ENCODE measurements around the gene MNT.

Gene MNT

DNA sequence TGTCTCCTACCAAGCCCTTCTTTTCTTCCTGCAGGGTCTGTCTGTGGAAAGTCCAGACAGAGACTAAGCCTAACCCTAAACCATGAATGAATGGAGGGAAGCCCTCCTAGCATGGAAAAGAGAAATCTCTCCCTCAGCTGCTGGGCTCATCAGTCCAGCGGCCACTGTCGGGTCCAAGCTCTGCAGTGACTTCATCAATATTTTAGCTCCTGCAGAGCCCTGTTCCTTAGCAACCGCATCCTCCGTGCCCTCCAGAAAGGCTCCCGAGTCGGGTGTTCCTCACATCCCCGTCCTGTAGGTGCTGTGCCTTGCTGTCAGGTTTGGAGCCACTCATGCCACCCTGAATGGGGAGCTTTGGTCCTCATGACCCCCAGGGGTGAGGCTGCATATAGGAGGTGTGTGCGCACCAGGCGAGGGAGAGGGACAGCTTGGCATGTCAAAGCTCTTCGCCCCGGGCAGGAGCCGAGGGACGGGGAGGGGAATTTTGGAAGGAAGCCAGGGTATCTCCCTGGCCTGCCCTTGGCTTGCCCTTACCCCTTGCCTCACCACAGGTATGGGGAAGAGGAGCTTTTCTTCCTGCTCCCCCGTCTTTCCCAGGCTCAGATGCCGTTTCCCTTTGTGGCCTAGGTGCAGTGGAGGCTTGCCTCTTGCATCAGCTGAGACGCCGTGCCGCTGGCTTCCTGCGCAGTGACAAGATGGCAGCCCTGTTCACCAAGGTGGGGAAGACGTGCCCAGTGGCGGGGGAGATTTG is 39.7 kb downstream of the MNT start:
- DNase-seq = no peak

DNA sequence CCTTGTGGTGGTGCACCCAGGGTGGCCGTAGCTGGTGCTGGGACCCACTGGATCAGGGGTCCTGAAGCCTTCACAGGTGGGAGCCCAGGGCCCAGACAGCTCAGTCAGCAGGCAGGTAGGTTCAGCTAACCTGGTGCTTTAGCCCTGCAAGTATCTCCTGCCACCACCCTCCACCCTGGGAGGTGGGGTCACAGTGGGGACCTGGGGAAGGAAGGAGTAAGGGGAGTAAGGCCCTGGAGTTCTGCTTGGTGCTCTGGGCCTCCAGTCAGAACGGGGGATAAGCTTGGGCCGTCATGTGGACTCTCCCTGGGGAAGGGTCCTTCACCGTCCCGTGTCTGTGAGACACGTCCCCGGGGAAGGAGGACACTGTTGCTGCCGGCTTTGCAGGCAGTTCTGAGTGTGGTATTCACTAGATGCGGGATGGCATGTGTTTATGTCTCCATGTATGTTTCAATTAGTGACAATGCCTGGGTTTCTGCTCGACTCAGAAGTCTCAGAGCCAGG is 42.9 kb downstream of the MNT start:
- DNase-seq = no peak

DNA sequence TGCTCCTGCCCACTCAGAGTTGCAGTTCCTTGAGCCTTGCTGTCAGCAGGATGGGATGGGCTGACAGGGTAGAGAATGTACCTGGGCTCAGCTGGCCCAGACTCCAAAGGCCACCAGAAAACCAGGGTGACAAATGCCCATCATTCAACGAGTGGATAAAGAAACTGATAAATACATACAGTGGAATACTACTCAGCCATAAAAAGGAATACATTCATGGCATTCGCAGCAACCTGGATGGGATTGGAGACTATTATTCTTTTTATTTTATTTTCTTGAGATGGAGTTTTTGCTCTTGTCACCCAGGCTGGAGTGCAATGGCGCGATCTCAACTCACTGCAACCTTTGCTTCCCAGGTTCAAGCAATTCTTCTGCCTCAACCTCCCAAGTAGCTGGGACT is 43.6 kb downstream of the MNT start:
- DNase-seq = no peak

DNA sequence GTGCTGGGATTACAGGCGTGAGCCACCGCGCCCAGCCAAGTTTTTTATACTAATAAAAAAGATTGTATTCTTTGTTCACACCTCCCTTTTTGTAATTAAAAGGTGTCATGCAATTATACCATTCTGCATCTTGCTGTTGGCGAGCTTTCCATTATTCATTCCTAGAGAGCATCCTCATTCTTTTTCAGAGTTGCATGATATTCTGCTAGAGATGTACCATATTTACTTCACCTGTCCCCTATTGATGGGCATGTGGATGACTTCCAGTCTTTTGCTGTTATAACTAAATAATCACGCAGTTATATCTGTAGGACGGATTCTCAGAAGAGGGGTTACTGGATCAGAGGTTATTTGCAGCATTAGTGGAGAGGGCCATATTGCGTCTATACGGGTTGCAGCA is 46.5 kb downstream of the MNT start:
- DNase-seq = no peak

DNA sequence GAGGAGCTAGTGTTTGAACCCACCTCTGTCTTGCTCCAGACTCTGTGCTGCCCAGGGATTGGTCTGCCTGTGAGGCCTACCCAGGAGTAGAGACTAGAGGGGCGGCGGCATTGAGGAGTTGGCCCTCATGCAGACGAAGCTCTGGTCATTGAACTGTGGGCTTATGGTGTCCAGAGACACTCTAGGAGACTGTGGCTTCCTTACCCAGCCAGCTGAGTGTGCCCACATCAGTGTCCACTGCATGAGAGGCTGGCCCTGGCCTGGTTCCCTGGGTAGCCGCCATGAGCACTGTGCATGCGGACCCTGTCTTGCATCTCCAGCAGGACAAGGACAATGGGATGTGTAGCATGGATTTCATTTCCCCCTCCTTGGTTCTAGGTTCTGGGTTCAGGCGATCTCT is 49.6 kb downstream of the MNT start:
- no peak for DNase-seq

DNA sequence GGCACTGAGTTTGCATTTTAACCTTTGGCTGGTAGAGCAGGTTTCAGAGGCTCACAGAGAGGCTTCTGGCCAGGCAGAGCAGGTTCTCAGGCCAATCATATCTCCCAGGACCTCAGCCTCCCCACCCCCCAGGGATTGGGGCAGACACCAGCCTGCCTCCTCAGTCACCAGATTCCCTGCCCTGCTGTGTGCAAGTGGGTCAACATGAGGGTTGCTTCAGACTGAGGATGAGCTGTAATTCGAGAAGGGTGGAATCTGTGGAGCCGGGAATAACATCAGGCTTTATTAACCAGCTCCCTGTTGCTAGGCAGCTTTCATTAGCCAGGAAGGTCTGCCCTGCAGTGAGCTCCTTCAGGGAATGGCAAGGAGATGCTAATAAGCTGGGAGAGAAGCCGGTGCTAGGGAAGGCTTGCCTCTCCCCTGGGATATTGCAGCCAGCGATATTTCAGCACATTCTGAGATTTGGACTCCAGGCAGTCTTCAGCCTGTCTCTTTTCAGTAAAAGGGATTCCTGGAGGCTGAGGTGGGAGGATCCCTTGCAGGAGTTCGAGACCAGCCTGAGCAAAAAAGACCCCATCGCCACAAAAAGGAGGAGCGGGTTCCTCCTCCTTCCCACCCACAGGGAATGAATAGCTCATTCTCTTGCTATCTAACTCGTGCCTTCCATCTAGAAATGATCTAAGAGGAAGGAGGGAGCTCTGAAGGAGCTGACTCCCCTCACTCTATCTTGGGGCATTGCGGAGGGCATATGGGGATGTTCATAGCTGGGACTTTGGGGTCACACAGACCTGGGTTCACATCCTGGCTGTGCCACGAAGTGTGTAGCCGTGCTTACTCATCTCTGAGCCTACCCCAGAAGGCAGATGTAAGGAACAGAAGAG is 52.8 kb downstream of the MNT start:
- DNase-seq = no peak

DNA sequence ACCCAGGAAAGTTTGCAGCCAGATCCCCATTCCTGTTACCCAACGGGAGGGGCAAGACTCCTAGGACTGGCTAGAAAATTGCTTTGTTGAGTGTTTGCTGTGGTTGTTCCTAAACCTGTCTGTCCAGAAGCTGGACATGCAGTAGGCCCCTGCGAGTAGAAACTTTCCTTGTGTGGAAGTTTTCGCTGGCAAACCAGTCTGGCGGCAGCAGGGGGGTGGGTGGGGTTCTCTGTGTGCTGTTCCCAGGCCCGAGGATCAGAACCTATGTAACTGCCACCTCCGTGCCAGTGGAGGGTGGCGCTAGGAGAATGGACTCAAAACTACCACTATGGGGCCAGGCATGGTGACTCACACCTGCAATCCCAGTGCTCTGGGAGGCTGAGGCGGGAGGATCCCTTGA is 54.4 kb downstream of the MNT start:
- DNase-seq = no peak

DNA sequence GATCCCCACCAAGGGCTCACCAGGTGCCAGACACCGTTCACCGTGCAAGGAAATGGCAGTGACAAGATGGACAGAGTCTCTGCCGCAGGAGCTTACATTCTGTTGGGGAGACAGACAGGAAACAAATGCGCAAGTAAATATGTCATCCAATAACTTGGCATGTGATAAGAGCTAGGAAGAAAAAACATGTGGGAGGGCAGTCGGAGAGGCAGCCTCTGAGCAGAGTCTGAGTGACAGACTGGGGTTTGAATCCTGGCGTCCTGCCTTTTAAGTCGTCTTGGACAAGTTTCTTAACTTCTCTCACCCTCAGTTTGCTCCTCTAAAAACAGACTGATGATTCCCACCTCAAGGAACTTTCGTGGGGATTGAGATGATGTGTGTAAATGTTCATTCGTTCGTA is 56.3 kb downstream of the MNT start:
- DNase-seq = no peak

DNA sequence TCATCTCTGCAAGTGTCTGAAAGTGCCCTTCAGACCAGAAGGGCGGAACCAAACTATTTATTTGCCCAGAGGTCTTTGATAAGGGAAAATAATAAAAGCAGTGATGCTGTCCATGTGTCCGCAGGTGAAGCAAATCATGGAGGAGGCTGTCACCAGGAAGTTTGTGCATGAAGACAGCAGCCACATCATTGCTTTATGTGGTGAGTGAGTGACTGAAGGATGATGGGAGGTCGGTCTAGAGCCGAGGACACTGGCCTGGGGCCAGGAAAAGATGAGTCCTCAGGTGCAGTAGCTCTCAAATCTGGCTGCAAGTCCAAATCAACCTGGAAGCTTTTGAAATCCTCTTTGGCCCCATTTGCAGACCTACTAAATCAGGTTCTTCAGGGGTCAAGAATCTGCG is 57.4 kb downstream of the MNT start:
- peak; percentile 43 for DNase-seq

DNA sequence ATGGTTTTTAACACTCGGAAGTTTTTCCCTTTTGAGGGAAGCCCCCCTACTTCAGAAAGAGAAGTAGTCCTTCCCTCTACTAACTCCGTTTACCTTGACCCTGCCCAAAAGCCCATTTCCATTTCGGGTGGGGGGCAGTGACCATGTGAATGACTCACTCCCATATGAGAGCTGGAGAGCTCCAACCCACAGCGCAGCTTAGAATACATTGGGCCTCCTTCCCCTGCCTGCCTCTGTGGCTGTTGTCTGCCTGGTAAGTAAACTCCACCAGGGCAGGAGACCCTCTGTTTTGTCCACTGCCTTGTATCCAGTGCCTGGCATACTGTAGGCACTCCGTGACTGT is 62.6 kb downstream of the MNT start:
- DNase-seq = no peak

DNA sequence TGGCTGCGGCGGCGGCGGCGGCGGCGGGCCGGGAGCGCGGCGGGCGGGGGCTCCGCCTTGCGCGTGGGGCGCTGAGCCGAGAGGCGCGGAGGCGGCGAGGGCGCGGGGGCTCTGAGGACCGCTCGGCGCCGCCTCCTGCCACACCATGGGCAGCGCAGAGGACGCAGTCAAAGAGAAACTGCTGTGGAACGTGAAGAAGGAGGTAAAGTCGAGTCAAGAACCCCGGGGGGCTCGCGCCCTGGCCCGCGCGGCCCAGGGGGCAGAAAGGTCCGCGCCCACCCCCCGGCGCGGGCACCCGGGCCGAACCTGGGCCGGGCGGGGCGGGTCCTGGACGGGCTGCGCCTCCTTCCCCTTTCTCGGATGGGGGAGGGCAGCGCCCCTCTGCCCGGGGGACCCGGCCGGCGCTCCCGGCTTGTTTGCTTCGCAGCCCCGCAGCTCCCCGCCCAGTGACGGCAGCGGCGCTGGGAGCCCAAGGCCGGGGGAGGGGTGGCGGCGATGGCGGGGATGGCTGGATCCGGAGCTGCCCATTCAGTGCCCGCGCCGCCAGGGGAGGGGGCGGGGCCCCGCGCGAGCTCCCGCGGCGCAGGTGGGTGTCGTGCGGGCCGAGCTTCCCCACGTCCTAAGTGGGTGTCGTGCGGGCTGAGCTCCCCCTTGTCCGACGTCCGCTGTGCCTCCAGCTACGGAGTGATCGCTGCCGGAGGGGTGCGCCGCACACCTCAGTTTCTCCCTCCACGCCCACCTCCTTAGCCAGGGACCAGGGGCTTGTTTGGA is 63.1 kb downstream of the MNT start:
- peak; percentile 68 for DNase-seq

DNA sequence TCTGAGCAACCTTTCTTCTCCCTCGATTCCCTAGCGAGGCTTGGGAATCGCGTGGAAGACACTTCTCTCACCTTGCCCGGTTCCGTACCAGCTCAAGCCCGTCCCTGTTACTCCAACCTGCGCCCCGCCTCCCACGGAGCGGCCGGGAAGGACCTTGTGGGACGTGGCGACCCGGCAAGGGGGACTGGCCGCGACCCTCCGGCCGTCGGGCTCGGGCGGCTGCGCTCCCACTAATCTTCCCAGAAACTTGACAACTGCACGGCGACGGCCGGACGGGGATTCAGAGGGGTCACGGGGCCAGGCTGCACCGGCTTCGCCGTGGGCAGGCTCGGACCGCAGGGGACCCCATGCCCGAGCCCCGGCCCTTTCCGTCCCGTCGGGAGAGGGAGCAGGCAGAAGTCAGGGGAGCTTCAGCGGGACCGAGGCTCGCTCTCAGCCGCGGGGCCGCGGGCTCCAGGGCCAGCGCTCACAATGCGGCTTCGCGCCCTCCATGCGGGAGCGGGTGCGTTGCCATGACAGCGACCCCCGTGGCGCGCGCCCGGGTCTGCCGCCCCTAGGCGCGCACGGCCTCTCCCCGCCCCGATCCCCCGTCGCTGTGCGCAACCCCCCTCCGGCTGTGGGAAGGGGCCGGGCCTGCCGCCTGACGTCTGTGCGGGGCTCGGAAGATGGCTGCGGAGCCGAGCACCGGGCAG is 63.9 kb downstream of the MNT start, which contains the start of gene SGSM2:
Gene SGSM2, plus strand, starts transcription at position 650 of the 692 bp plus-strand sequence. CDS start 188 bp downstream, outside the sequence.
- DNase-seq = peak; percentile 80

DNA sequence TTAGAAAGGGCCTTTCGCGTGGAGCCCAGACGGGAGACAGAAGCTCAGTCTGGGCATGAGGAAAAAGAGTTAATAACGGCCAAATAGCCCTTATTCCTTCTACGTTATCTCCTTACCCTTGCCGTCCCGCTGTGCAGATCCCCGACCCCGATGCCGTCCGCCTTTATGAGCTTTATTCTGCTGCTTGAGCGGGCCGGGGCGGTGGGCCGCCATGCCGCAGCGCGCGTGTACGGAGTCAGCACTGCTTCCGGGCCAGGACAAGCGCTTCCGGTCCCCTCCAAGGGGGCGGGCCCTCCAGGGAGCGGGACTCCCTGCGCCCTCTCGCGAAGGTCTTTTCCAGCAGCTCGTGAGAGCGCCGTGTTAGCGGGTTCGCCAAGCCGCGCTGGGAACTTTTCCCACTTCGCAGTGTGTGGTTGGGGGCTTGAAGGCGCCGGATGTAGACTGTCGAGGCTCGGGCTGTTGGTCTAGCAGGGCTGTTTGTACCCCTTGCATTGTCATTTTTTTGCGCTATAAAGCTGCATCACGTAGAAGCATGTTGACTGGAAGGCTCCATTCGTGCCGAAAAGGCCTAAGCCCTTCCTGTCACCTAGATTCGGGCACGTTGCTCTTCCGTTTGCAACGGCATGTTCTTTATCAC is 64.5 kb downstream of the MNT start, which contains the start of gene TSR1:
Gene TSR1, minus strand, starts transcription at position 243 of the 637 bp plus-strand sequence. Its CDS starts 30 bp downstream, at position 213.
- DNase-seq = peak; percentile 88

DNA sequence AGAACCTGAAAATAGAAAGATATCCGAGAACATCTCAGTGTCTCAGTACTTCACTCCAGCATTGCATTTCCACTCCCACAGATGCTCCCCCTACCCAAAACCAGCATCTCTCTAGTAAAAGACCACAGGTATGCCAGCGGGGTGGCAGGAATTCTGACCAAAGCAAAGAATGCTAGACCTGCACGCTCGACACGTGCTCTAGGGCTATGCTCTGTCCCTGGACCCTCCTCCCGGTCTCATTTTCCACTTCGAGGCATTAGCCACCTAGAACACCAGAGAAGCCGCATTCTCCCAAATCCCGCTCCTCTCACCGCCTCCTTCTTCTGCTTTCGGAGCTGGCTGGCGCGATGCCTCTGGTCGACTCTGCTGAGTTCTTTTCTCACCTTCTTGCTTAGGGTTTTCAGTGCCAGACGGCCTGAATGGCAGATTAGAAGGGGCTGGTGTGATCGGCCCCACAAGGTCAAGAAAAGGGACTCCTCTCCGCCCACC is 65.1 kb downstream of the MNT start:
- no peak for DNase-seq

Data from activated T-cell treated with anti-CD3 and anti-CD28 coated beads, Interleukin-2, amount 50 U/mL, for 1 hour (primary cell).